ENCODE results near the gene MGAT4C. TPM values are rescaled to one million over a fixed set of nuclear protein-coding genes. Genes with fewer than 3 reads are reported as not detected.

Gene MGAT4C
- polyA plus RNA-seq, 1 of the 3 experiments (the other 2 are of a cell fraction), result 0.07 TPM

DNA sequence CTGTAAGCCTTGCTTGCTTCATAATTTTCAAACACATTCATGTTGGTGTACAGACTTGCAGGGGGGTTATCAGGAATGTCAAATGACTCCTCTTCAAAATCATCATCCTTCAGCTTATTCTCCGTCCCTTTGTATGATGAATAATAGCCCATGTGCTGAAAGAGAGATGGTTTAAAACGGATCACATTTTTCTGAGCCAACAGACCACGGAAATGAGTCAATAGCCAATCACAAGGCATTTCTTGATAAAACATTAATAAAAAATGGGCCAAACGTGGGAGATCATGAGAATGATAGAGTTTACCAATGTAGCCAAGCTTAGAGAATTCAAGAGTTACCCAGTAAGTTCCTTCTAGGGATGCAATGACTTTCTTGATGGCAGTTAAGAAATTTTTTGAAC, 276.6 kb downstream of the MGAT4C start:
- H3K4me2 ChIP-seq, result no peak overlapping the region
- H3K4me1 ChIP-seq (ENCODE audit: control insufficient read depth in 1 of 2, insufficient read depth in 2 of 2, low read depth in 1 of 2, low read length in 1 of 2), result no peaks in the 10 kb centered on the region
- no peaks in the 10 kb centered on the region for H3F3A ChIP-seq (replicated peaks; ENCODE audit: insufficient read depth)
- H3K79me2 ChIP-seq (ENCODE audit: insufficient read depth), result no peaks in the 10 kb centered on the region
- no peaks in the 10 kb centered on the region for H3K27me3 ChIP-seq (ENCODE audit: insufficient read depth)
- no peak for DNase-seq
- no peak overlapping the region for H2AFZ ChIP-seq (ENCODE audit: low read depth)
- no peak for TF ChIP-seq MEF2A (IDR thresholded peaks at IDR 0.05; ENCODE audit: borderline replicate concordance, low read depth)
- TF ChIP-seq, protein P1, sequence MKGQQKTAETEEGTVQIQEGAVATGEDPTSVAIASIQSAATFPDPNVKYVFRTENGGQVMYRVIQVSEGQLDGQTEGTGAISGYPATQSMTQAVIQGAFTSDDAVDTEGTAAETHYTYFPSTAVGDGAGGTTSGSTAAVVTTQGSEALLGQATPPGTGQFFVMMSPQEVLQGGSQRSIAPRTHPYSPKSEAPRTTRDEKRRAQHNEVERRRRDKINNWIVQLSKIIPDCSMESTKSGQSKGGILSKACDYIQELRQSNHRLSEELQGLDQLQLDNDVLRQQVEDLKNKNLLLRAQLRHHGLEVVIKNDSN (IDR thresholded peaks at IDR 0.05; ENCODE audit: borderline replicate concordance, low read depth), result no peak
- TF ChIP-seq, protein P2, sequence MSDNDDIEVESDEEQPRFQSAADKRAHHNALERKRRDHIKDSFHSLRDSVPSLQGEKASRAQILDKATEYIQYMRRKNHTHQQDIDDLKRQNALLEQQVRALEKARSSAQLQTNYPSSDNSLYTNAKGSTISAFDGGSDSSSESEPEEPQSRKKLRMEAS (IDR thresholded peaks at IDR 0.05; ENCODE audit: low read depth), result no peak
- no peak for TF ChIP-seq TEAD4 (IDR thresholded peaks at IDR 0.05; ENCODE audit: borderline replicate concordance, insufficient read depth)
- no peak for TF ChIP-seq TAF1 (IDR thresholded peaks at IDR 0.05; ENCODE audit: borderline replicate concordance, low read depth, low read length)
- TF ChIP-seq, protein P3, sequence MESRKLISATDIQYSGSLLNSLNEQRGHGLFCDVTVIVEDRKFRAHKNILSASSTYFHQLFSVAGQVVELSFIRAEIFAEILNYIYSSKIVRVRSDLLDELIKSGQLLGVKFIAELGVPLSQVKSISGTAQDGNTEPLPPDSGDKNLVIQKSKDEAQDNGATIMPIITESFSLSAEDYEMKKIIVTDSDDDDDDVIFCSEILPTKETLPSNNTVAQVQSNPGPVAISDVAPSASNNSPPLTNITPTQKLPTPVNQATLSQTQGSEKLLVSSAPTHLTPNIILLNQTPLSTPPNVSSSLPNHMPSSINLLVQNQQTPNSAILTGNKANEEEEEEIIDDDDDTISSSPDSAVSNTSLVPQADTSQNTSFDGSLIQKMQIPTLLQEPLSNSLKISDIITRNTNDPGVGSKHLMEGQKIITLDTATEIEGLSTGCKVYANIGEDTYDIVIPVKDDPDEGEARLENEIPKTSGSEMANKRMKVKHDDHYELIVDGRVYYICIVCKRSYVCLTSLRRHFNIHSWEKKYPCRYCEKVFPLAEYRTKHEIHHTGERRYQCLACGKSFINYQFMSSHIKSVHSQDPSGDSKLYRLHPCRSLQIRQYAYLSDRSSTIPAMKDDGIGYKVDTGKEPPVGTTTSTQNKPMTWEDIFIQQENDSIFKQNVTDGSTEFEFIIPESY (IDR thresholded peaks at IDR 0.05; ENCODE audit: borderline replicate concordance, low read depth), result no peak
- no peak for TF ChIP-seq GABPA (IDR thresholded peaks at IDR 0.05; ENCODE audit: low read depth)
- no peak for TF ChIP-seq MXI1 (IDR thresholded peaks at IDR 0.05; ENCODE audit: low read depth, low read length)
- TF ChIP-seq RXRA (IDR thresholded peaks at IDR 0.05; ENCODE audit: borderline replicate concordance, low read depth), result no peak
- TF ChIP-seq GATA2 (CRISPR knock-in tag; IDR thresholded peaks at IDR 0.05), result no peak
- TF ChIP-seq RFX5 (IDR thresholded peaks at IDR 0.05; ENCODE audit: low read length), result no peak
- TF ChIP-seq, protein P4, sequence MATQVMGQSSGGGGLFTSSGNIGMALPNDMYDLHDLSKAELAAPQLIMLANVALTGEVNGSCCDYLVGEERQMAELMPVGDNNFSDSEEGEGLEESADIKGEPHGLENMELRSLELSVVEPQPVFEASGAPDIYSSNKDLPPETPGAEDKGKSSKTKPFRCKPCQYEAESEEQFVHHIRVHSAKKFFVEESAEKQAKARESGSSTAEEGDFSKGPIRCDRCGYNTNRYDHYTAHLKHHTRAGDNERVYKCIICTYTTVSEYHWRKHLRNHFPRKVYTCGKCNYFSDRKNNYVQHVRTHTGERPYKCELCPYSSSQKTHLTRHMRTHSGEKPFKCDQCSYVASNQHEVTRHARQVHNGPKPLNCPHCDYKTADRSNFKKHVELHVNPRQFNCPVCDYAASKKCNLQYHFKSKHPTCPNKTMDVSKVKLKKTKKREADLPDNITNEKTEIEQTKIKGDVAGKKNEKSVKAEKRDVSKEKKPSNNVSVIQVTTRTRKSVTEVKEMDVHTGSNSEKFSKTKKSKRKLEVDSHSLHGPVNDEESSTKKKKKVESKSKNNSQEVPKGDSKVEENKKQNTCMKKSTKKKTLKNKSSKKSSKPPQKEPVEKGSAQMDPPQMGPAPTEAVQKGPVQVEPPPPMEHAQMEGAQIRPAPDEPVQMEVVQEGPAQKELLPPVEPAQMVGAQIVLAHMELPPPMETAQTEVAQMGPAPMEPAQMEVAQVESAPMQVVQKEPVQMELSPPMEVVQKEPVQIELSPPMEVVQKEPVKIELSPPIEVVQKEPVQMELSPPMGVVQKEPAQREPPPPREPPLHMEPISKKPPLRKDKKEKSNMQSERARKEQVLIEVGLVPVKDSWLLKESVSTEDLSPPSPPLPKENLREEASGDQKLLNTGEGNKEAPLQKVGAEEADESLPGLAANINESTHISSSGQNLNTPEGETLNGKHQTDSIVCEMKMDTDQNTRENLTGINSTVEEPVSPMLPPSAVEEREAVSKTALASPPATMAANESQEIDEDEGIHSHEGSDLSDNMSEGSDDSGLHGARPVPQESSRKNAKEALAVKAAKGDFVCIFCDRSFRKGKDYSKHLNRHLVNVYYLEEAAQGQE (IDR thresholded peaks at IDR 0.05; ENCODE audit: low read depth, low read length), result no peak
- WGBS (ENCODE audit: low lambda C conversion rate), result 73% methylated on average over 4 of the region's 4 CpGs
- no peaks in the 10 kb centered on the region for H4K20me1 ChIP-seq (ENCODE audit: insufficient read depth)
- no peak overlapping the region for H3K27ac ChIP-seq (ENCODE audit: low read depth in 2 of 2, low read length in 1 of 2)
- POLR2A ChIA-PET, result no interaction called here
- H3K9me3 ChIP-seq, result no peaks in the 10 kb centered on the region
- no peaks in the 10 kb centered on the region for H3K9me2 ChIP-seq
- no peak overlapping the region for H3K4me3 ChIP-seq (ENCODE audit: low read depth in 2 of 2, low read length in 1 of 2)
- H3K9ac ChIP-seq, result no peak overlapping the region
- CTCF ChIA-PET, result no interaction called here
- H3K36me3 ChIP-seq (replicated peaks in 1 of 2; ENCODE audit: control insufficient read depth in 1 of 2, insufficient read depth in 2 of 2, low read length in 1 of 2), result no peaks in the 10 kb centered on the region
